HEK293T (cell line): Measurements from ENCODE around the gene LILRA2.

Experiments used
- CTCF ChIA-PET: fragments of 350-600 bp; formaldehyde crosslinking; extraction: SDS; loops from one replicate; lab custom pipeline; 2021; ENCODE audit warnings: antibody characterized with exemption, inconsistent platforms; lab: Yijun Ruan, JAX
- POLR2A ChIA-PET: fragments of 350-600 bp; formaldehyde crosslinking; extraction: SDS; loops from one replicate; lab custom pipeline; 2020; ENCODE audit warnings: antibody characterized with exemption, inconsistent platforms; lab: Yijun Ruan, JAX
- DNase-seq: peaks from one replicate; pipeline ENCODE4 v3.0.0; 2012; ENCODE audit warnings: mixed read lengths; ENCODE audit errors: extremely low spot score
- ARNT ChIP-seq: fragments of 450-650 bp; IDR thresholded peaks from 2 replicates; pipeline ENCODE4 v1.6.1; 2017; ENCODE audit warnings: mild to moderate bottlenecking
- BHLHE40 ChIP-seq: fragments of 450-650 bp; IDR thresholded peaks from 2 replicates; pipeline ENCODE4 v1.6.1; 2016; ENCODE audit warnings: mild to moderate bottlenecking, moderate library complexity, borderline replicate concordance
- CTBP1 ChIP-seq: fragments of 450-650 bp; IDR thresholded peaks from 2 replicates; pipeline ENCODE4 v1.6.1; 2016; ENCODE audit warnings: borderline replicate concordance
- ELF4 ChIP-seq: fragments of 450-650 bp; IDR thresholded peaks from 2 replicates; pipeline ENCODE4 v1.6.1; 2017; ENCODE audit warnings: antibody characterized with exemption
- FOXA1 ChIP-seq: fragments of 450-650 bp; IDR thresholded peaks from 2 replicates; pipeline ENCODE4 v1.6.1; 2016; ENCODE audit warnings: mild to moderate bottlenecking
- FOXK2 ChIP-seq: fragments of 450-650 bp; IDR thresholded peaks from 2 replicates; pipeline ENCODE4 v1.6.1; 2016; ENCODE audit warnings: mild to moderate bottlenecking
- FOXM1 ChIP-seq: fragments of 450-650 bp; IDR thresholded peaks from 2 replicates; pipeline ENCODE4 v1.6.1; 2017; ENCODE audit warnings: mild to moderate bottlenecking, borderline replicate concordance
- HDGF ChIP-seq: fragments of 450-650 bp; IDR thresholded peaks from 2 replicates; pipeline ENCODE4 v1.6.1; 2017; ENCODE audit warnings: antibody characterized with exemption, borderline replicate concordance
- L3MBTL2 ChIP-seq: fragments of 450-650 bp; conservative IDR thresholded peaks from 2 replicates; pipeline ENCODE4 v1.6.1; 2016; ENCODE audit warnings: mild to moderate bottlenecking
- LEF1 ChIP-seq: fragments of 450-650 bp; IDR thresholded peaks from 2 replicates; pipeline ENCODE4 v1.6.1; 2017; ENCODE audit warnings: mild to moderate bottlenecking, borderline replicate concordance
- NFRKB ChIP-seq: fragments of 450-650 bp; IDR thresholded peaks from 2 replicates; pipeline ENCODE4 v1.6.1; 2016; ENCODE audit warnings: mild to moderate bottlenecking, moderate library complexity
- SP1 ChIP-seq: fragments of 450-650 bp; IDR thresholded peaks from 2 replicates; pipeline ENCODE4 v1.6.1; 2017
- SUZ12 ChIP-seq: fragments of 450-650 bp; IDR thresholded peaks from 2 replicates; pipeline ENCODE4 v1.6.1; 2016; ENCODE audit warnings: mild to moderate bottlenecking
- TARDBP ChIP-seq: fragments of 450-650 bp; IDR thresholded peaks from 2 replicates; pipeline ENCODE4 v1.6.1; 2016
- ZNF384 ChIP-seq: fragments of 450-650 bp; IDR thresholded peaks from 2 replicates; pipeline ENCODE4 v1.6.1; 2016
- TF ChIP-seq, protein P1 (sequence below): fragments of 450-650 bp; IDR thresholded peaks from 2 replicates; pipeline ENCODE4 v1.6.1; 2016

Gene LILRA2

DNA sequence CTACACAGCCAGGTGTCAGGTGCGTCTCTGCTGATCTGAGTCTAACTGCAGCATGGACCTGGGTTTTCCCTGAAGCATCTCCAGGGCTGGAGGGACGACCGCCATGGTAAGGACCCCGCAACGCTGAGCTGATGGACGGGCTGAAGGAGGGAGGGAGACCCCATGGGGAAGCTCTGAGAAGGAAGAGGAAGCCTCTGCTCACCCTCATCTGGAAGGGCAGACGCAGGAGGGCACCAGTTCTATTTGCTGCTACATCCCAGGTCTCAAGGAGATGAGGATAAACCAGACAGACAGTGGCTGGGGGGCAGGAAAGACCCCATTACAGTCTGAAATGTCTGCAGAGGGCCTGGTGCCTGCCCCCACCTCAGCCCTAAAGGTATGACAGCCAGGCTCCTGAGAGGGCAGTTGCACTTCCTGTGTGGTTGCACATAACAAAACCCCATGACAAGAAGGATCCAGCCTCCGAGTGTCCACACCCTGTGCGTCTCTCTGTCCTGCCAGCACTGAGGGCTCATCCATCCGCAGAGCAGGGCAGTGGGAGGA, at the start of gene LILRA2:
Gene LILRA2, plus strand, starts transcription at position 461 of the 543 bp plus-strand sequence. CDS start 89 bp downstream, outside the sequence.
- POLR2A ChIA-PET: no interaction called here
- TF ChIP-seq SUZ12: no peak
- no peak for TF ChIP-seq FOXA1
- TF ChIP-seq ELF4: no peak
- TF ChIP-seq ZNF384: no peak
- TF ChIP-seq ARNT: no peak
- TF ChIP-seq SP1: no peak
- TF ChIP-seq FOXK2: no peak
- TF ChIP-seq HDGF: no peak
- TF ChIP-seq NFRKB: no peak
- no peak for TF ChIP-seq BHLHE40
- TF ChIP-seq TARDBP: no peak
- CTCF ChIA-PET: no interaction called here
- DNase-seq: no peak

DNA sequence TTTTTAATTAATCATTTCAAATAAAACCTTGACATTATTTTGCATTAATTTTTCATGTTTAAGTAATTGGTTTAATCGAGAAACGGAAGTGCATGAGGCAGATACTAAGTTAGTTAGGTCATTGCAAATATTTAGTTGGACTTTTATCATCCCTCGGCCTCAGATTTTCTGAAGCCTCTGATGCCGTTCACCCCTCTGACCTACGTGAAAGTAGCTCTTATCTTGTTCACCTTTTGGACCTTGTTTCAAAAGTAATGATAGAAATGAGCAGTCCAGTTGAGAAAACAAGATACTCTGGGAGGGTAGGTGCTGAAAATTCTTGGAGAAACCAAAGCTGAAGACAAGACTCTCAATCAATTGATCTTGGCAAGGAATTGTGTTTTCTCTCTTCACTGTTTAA, 48.0 kb upstream of the LILRA2 start:
- POLR2A ChIA-PET: no interaction called here
- no peak for DNase-seq
- TF ChIP-seq ELF4: no peak
- no peak for TF ChIP-seq SUZ12
- CTCF ChIA-PET: no interaction called here

DNA sequence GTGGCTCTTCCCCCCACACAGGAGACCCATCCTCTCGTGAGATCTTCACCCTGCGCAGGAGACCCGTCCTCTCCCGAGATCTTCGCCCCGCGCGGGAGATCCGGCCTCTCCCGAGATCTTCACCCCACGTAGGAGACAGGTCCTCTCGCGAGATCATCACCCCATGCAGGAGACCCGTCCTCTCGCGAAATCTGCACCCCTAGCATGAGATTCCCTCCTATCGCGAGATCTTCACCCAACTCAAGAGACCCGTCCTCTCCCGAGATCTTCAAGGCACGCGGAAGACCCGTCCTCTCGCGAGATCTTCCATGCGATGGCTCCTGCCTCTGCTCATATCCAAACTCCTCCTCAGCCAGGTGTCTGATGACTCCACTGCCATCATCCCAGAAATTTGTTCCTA, 46.6 kb upstream of the LILRA2 start:
- DNase-seq: no peak
- TF ChIP-seq HDGF: no peak
- no peak for TF ChIP-seq ELF4
- TF ChIP-seq BHLHE40: no peak
- no peak for TF ChIP-seq FOXA1
- TF ChIP-seq, protein P1, sequence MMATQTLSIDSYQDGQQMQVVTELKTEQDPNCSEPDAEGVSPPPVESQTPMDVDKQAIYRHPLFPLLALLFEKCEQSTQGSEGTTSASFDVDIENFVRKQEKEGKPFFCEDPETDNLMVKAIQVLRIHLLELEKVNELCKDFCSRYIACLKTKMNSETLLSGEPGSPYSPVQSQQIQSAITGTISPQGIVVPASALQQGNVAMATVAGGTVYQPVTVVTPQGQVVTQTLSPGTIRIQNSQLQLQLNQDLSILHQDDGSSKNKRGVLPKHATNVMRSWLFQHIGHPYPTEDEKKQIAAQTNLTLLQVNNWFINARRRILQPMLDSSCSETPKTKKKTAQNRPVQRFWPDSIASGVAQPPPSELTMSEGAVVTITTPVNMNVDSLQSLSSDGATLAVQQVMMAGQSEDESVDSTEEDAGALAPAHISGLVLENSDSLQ: no peak
- no peak for TF ChIP-seq SUZ12
- no peak for TF ChIP-seq FOXK2
- no peak for TF ChIP-seq L3MBTL2
- POLR2A ChIA-PET: no interaction called here
- CTCF ChIA-PET: no interaction called here

DNA sequence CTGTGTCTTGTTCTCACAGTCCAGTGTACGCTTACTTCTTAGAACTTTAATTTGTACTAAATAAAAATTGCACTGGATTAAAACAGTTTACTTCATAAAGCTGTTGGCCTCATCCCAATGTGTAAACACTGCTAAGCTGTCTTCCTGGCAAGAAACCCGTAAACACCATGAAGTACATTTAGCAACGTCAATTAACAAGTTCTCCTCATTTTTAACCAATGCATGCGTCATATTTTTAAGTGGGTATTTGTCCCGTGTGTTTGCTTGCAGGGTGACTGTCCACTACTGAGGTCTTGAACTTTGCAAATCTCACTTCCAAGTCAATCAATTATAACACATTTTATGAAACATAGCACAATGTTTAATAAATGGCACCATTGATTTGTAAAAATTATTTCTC, 42.7 kb upstream of the LILRA2 start:
- TF ChIP-seq LEF1 (no peak), FOXA1 (no peak)
- DNase-seq: no peak
- CTCF ChIA-PET: no interaction called here
- POLR2A ChIA-PET: no interaction called here

DNA sequence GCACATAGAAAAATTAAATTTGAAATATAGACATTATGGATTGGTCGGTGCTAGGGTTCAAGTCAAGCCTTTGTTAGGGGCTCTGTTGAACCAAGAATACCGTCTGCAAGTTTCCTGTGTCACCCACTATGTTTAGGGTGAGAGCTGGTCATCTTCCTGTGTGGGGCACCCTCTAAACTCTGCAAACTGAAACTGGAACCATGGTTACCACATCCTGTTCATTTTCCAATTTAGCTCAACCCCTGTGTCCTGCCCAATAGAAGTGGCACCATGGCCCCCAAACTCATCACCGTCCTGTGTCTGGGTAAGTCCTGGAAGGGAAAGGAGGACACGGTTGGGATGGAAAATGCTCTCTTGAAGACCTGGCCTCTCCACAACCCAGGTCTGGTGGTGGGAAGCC, 41.1 kb upstream of the LILRA2 start:
- DNase-seq: no peak
- ChIA-PET POLR2A (no interaction called here), CTCF (no interaction called here)
- TF ChIP-seq SP1 (no peak), FOXK2 (no peak), LEF1 (no peak), ELF4 (no peak), TARDBP (no peak), FOXA1 (no peak), ZNF384 (no peak), L3MBTL2 (no peak)
- TF ChIP-seq, protein P1: no peak

DNA sequence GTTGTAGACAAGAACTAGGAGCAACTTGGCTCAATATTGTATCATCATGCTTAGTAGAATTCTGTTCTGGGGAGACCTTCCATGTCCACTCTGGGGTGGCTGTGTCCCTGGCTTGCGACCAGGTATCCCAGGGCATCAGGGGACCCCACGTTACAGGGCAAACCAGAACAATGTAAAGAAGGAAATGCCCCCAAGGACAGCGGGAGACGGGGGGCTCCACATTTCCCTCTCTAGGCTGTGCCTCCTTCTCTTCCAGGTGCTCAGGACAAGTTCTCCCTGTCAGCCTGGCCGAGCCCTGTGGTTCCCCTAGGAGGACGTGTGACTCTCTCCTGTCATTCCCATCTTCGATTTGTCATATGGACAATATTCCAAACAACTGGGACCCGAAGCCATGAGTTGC, 40.1 kb upstream of the LILRA2 start:
- no peak for DNase-seq
- ChIA-PET CTCF (no interaction called here), POLR2A (no interaction called here)
- TF ChIP-seq ARNT: no peak
- no peak for TF ChIP-seq L3MBTL2
- TF ChIP-seq FOXA1: no peak
- TF ChIP-seq FOXM1: no peak
- TF ChIP-seq, protein P1: no peak

DNA sequence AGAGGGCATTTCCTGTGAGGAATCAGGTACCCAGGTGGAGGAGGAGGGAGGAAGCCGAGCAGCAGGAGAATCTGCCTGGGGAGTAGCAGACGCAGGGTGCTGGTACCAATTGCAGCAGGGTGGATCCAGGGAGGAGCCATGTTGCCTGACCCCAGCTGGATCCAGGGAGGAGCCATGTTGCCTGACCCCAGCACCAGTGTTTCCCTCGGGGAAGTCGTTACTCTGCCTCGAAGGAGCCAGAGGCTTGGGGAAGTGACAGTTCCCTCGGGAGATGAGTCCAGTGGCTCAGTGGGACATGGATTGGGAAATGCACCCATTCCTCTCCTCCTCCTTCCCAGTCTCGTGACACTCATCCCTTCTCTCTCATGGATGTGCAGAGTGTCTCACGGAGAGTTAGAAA, 39.4 kb upstream of the LILRA2 start:
- CTCF ChIA-PET: no interaction called here
- DNase-seq: no peak
- POLR2A ChIA-PET: no interaction called here
- no peak for TF ChIP-seq FOXA1
- TF ChIP-seq TARDBP: no peak
- no peak for TF ChIP-seq ELF4
- TF ChIP-seq L3MBTL2: no peak
- no peak for TF ChIP-seq CTBP1
- no peak for TF ChIP-seq BHLHE40
- TF ChIP-seq ZNF384: no peak
- no peak for TF ChIP-seq NFRKB
- TF ChIP-seq, protein P1: no peak
- TF ChIP-seq HDGF: no peak
- no peak for TF ChIP-seq LEF1
- TF ChIP-seq FOXM1: no peak
- no peak for TF ChIP-seq FOXK2
- TF ChIP-seq ARNT: no peak
- TF ChIP-seq SP1: no peak
- TF ChIP-seq SUZ12: no peak
